ENCODE measurements around the gene RMDN2.
"Not testable (repeated sequence)": the region's sequence is repeated elsewhere in the genome, so short reads cannot be mapped to it uniquely, and the experiment has no call there.

The RMDN2 gene

DNA sequence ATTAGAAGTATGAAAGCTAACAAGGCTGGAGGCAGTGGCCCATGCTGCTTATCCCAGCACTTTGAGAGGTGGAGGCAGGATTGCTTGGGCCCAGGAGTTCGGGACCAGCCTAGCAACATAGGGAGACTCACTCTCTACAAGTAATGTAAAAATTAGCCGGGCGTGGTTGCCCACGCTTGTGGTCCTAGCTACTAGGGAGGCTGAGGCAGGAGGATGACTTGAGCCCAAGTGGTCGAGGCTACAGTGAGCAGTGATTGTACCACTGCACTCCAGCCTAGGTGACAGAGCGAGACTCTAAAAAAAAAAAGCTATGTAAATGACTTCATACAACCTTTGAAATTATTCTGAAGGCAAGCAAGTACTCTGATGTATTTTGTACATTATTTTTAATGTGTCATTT is 1.5 kb downstream of the RMDN2 start:
- TF ChIP-seq, protein P1, sequence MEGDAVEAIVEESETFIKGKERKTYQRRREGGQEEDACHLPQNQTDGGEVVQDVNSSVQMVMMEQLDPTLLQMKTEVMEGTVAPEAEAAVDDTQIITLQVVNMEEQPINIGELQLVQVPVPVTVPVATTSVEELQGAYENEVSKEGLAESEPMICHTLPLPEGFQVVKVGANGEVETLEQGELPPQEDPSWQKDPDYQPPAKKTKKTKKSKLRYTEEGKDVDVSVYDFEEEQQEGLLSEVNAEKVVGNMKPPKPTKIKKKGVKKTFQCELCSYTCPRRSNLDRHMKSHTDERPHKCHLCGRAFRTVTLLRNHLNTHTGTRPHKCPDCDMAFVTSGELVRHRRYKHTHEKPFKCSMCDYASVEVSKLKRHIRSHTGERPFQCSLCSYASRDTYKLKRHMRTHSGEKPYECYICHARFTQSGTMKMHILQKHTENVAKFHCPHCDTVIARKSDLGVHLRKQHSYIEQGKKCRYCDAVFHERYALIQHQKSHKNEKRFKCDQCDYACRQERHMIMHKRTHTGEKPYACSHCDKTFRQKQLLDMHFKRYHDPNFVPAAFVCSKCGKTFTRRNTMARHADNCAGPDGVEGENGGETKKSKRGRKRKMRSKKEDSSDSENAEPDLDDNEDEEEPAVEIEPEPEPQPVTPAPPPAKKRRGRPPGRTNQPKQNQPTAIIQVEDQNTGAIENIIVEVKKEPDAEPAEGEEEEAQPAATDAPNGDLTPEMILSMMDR (IDR thresholded peaks at IDR 0.05) = no peak
- DNase-seq (ENCODE audit: low spot score) = no peak
- Histone ChIP-seq H3K4me3 (no peak overlapping the region), H3K27ac (no peak overlapping the region)

DNA sequence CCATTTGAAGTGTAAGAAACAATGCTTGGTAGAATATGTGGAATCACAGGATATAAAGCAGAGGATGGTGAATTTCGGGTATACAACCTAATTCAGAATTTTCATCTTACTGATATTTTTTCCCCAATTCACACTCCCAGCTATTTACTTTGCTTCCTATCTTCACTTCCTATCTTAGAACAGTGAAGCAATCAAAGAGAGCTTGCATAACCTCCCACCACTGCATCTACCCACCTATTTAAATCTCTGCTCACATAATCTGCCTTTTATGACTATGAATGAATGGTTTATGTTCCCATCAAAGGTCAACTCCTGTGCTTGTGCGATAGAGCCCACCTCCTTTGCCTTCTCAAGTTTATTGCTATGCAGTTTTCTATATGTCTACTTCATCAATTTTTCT is 3.3 kb downstream of the RMDN2 start:
- H3K4me3 ChIP-seq = no peak overlapping the region
- TF ChIP-seq, protein P1 (IDR thresholded peaks at IDR 0.05) = no peak
- H3K27ac ChIP-seq = no peak overlapping the region
- DNase-seq (ENCODE audit: low spot score) = no peak

DNA sequence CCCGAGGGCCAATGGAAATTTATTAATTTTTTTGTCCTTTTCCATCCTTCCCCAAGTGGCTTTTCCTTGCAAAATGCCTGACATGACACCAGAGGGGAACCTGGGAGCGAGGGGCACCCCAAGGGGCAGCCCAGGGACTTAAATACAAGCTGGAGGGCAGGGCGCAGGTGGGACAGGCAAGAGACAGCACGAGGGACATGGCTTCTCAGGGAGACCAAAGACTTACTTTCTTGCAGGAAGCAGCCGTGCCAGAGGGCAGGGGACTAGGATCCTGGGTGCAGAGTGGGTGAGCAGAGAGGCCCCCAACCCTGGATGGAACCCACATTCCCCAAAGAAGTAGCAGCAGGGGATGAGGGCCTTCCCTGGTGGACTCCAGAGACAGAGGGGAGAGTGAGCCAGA is 5.3 kb downstream of the RMDN2 start:
- not testable (repeated sequence) for H3K27ac ChIP-seq; H3K4me3 ChIP-seq; DNase-seq (ENCODE audit: low spot score)

DNA sequence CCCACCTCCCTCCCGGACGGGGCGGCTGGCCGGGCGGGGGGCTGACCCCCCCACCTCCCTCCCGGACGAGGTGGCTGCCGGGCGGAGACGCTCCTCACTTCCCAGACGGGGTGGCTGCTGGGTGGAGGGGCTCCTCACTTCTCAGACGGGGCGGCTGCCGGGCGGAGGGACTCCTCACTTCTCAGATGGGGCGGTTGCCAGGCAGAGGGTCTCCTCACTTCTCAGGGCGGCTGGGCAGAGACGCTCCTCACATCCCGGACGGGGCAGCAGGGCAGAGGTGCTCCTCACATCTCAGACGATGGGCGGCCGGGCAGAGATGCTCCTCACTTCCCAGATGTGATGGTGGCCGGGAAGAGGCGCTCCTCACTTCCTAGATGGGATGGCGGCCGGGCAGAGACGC is 7.8 kb downstream of the RMDN2 start:
- H3K4me3 ChIP-seq; H3K27ac ChIP-seq; DNase-seq (ENCODE audit: low spot score): not testable (repeated sequence)

DNA sequence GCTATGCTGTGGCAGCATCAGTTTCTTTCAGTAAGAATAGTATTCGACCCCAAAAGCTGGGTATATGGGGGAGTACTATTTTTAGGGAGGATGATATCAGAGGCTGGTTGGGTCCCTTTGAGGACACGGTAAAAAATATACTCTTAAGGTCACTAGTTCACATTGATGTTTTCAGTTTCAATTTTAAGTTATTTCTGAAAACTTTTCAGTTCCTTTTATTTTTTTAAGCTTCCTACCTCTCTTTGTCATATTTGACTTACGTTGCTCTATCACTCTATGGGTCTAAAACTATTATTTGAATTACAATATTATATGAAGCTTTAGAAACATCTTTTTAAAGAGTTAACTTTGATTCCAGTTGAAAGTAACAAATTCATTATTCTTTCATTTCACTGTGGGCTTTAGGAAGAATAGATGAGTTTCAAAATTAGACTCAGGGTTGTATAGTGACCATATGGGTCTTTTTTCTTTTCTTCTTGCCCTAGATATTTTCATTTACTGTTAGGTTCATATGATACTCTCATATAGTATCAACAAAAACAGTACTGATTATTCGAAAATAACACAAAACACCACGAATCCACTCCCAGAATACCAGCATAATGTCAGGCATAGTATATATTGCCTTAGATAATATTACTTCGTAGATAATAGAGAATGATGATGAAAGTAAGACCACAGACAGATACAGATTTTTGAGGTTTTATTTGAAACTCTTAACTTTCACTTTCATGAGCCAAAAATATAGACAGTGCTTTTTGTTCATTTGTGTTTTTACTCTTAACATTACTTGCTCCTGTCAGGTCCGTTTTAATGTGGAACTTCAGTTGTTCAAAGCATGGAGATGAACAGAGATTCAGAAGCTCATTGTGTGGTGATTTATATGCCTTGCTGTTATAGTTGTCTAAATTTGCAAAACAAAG is 9.8 kb downstream of the RMDN2 start:
- TF ChIP-seq, protein P1 (IDR thresholded peaks at IDR 0.05) = no peak
- DNase-seq (ENCODE audit: low spot score) = no peak
- H3K27ac ChIP-seq = no peak overlapping the region
- H3K4me3 ChIP-seq = peak overlapping the region; percentile 43

DNA sequence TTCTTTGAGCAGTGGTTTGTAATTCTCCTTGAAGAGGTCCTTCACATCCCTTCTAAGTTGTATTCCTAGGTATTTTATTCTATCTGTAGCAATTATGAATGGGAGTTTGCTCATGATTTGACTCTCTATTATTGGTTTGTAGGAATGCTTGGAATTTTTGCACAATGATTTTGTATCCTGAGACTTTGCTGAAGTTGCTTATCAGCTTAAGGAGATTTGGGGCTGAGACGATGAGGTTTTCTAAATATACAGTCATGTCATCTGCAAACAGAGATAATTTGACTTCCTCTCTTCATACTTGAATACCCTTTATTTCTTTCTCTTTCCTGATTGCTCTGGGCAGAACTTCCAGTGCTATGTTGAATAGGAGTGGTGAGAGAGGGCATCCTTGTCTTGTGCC is 12.5 kb downstream of the RMDN2 start:
- not testable (repeated sequence) for DNase-seq (ENCODE audit: low spot score); H3K4me3 ChIP-seq; H3K27ac ChIP-seq

DNA sequence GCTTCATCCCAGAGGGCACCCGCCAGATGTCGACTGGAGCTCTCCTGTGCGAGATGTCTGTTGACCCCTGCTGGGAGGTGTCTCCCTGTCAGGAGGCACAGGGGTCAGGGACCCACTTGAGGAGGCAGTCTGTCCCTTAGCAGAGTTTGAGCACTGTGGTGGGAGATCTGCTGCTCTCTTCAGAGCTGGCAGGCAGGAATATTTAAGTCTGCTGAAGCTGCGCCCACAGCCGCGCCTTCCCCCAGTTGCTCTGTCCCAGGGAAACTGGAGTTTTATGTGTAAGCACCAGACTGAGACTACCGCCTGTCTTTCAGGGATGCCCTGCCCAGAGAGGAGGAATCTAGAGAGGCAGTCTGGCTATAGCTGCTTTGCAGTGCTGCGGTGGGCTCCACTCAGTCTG is 16.2 kb downstream of the RMDN2 start:
- not testable (repeated sequence) for H3K27ac ChIP-seq; DNase-seq (ENCODE audit: low spot score); H3K4me3 ChIP-seq

DNA sequence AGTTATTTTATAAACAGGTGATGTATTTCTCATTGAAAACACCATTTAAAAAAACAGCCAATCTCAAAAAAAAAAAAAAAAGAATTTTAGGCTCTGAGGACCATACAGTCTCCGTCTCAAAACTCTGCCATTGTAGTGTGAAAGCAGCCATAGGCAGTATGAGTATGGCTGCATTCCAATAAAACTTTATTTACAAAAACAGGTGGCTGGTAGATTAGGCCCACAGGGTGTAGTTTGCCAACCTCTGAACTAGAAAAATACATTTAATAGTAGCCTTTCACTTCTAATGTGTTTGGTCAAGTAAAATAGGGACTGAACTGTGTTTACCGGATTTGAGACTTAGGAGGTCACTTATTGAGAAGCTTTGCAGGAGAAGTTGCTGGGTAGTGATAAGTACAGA is 19.2 kb downstream of the RMDN2 start:
- DNase-seq (ENCODE audit: low spot score) = no peak
- TF ChIP-seq, protein P1 (IDR thresholded peaks at IDR 0.05) = no peak
- no peak overlapping the region for H3K4me3 ChIP-seq
- H3K27ac ChIP-seq = no peak overlapping the region

DNA sequence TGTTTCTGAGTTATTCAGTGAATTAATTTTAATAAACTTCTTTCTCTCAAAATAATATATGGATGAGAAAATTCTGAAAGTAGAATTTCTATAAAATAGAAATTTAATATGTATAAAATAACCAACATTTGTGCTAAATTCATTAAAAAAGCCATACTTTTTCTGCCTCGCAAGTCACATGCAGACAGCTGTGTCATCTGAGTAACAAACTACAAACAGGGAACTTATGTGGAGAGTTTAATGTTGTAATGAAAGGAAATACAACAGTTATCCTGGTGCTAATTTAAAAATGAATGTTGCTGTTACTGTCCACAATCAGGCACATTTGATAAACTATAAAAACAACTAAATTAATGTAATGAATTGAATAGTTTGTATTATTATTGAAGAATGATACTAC is 22.2 kb downstream of the RMDN2 start:
- DNase-seq (ENCODE audit: low spot score) = no peak
- TF ChIP-seq, protein P1 (IDR thresholded peaks at IDR 0.05) = no peak
- H3K4me3 ChIP-seq = no peak overlapping the region

DNA sequence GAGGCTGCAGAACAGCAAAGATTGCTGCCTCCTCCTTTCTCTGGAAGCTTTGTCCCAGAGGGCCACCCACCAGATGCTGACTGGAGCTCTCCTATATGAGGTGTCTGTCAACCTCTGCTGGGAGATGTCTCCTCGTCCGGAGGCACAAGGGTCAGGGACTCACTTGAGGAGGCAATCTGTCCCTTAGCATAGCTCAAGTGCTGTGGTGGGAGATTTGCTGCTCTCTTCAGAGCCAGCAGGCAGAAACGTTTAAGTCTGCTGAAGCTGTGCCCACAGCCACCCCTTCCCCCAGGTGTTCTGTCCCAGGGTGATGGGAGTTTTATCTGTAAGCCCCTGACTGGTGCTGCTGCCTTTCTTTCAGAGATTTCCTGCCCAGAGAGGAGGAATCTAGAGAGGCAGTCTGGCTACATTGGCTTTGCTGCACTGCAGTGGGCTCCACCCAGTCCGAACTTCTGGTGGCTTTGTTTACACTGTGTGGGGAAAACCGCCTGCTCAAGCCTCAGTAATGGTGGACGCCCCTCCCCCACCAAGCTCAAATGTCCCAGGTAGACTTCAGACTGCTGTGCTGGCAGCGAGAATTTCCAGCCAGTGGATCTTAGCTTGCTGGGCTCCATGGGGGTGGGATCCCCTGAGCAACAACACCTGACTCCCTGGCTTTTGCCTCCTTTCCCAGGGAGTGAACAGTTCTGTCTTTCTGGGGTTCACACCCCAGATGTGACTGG is 37.1 kb downstream of the RMDN2 start:
- H3K4me3 ChIP-seq; H3K27ac ChIP-seq; DNase-seq (ENCODE audit: low spot score): not testable (repeated sequence)

More for the DNA sequence above, 22.2 kb downstream of the RMDN2 start:
- no peak overlapping the region for H3K27ac ChIP-seq

DNA sequence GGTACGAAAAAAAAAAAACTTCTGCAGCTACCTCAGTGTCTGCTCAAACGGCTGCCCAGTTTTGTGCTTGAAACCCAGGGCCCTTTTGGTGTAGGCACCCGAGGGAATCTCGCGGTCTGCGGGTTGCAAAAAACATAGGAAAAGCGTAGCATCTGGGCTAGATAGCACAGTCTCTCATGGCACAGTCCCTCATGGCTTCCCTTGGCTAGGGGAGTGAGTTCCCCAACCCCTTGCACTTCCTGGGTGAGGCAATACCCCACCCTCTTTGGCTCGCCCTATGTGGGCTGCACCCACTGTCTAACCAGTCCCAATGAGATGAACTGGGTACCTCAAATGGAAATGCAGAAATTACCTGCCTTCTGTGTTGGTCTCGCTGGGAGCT is 37.6 kb downstream of the RMDN2 start:
- H3K27ac ChIP-seq; H3K4me3 ChIP-seq; DNase-seq (ENCODE audit: low spot score): not testable (repeated sequence)

DNA sequence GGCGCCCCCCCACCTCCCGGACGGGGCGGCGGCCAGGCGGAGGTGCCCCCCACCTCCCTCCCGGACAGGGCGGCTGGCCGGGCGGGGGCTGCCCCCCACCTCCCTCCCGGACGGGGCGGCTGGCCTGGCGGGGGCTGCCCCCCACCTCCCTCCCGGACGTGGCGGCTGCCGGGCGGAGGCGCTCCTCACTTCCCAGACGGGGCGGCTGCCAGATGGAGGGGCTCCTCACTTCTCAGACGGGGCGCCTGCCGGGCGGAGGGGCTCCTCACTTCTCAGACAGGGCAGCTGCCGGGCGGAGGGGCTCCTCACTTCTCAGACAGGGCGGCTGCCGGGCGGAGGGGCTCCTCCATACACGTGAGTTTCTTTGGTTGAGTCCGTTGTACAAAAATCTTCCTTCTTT is 38.8 kb downstream of the RMDN2 start:
- not testable (repeated sequence) for DNase-seq (ENCODE audit: low spot score); H3K4me3 ChIP-seq; H3K27ac ChIP-seq
